ENCODE measurements around the gene DLG2.
"Not testable (repeated sequence)": the region's sequence is repeated elsewhere in the genome, so short reads cannot be mapped to it uniquely, and the experiment has no call there.

Gene DLG2

GRCh38 chr11:84817998-84818397, 809.1 kb downstream of the DLG2 start:
- DNase-seq: no peak

GRCh38 chr11:84812471-84812969, 814.6 kb downstream of the DLG2 start:
- no peak for DNase-seq

- DNase-seq: no peak
Measured at GRCh38 chr11:84806354-84806753, 820.8 kb downstream of the DLG2 start.

GRCh38 chr11:84804041-84804440, 823.1 kb downstream of the DLG2 start:
- DNase-seq: no peak

GRCh38 chr11:84800755-84801346, 826.3 kb downstream of the DLG2 start:
- no peak for DNase-seq

- no peak for DNase-seq
Measured at GRCh38 chr11:84799112-84799511, 828.0 kb downstream of the DLG2 start.

- no peak for DNase-seq
Measured at GRCh38 chr11:84795698-84796097, 831.4 kb downstream of the DLG2 start.

- DNase-seq: no peak
Measured at GRCh38 chr11:84794663-84795443, 832.3 kb downstream of the DLG2 start.

GRCh38 chr11:84793318-84793717, 833.8 kb downstream of the DLG2 start:
- no peak for DNase-seq

GRCh38 chr11:84790849-84791427, 836.2 kb downstream of the DLG2 start:
- DNase-seq: no peak

- DNase-seq: no peak
Measured at GRCh38 chr11:84788220-84788619, 838.9 kb downstream of the DLG2 start.

GRCh38 chr11:84784158-84784557, 843.0 kb downstream of the DLG2 start:
- DNase-seq: not testable (repeated sequence)

- no peak for DNase-seq
Measured at GRCh38 chr11:84780689-84781293, 846.4 kb downstream of the DLG2 start.

GRCh38 chr11:84775503-84775902, 851.6 kb downstream of the DLG2 start:
- no peak for DNase-seq

- no peak for DNase-seq
Measured at GRCh38 chr11:84763931-84764330, 863.2 kb downstream of the DLG2 start.

- DNase-seq: no peak
Measured at GRCh38 chr11:84757711-84758110, 869.4 kb downstream of the DLG2 start.

- no peak for DNase-seq
Measured at GRCh38 chr11:84751371-84751770, 875.8 kb downstream of the DLG2 start.

- no peak for DNase-seq
Measured at GRCh38 chr11:84747871-84748270, 879.3 kb downstream of the DLG2 start.

GRCh38 chr11:84740050-84740449, 887.1 kb downstream of the DLG2 start:
- no peak for DNase-seq

- no peak for DNase-seq
Measured at GRCh38 chr11:84724256-84724655, 902.9 kb downstream of the DLG2 start.

- DNase-seq: no peak
Measured at GRCh38 chr11:84722583-84723108, 904.5 kb downstream of the DLG2 start.

GRCh38 chr11:84721561-84721961, 905.6 kb downstream of the DLG2 start:
- no peak for DNase-seq

GRCh38 chr11:84720706-84721402, 906.3 kb downstream of the DLG2 start:
- no peak for DNase-seq

Data from T1000 (cell line).